ENCODE measurements around the gene MAL. TPM values are rescaled to one million over a fixed set of nuclear protein-coding genes. Genes with fewer than 3 reads are reported as not detected.

The MAL gene
- total RNA-seq, 4 donors from 2014 or later = 469 to 1,903 (median 516) TPM

- H3K4me1 ChIP-seq = peaks cover 30 to 84% (median 32%) of the 10 kb centered on the region in 3 donors
- no peak for DNase-seq
- TF ChIP-seq POLR2A (IDR thresholded peaks at IDR 0.05) = no peak
- no peak for TF ChIP-seq CTCF (IDR thresholded peaks at IDR 0.05)
- peak overlapping the region; percentile 32 to 70 (median 58) for H3K4me3 ChIP-seq
- H3K27ac ChIP-seq = peak overlapping the region in 3 of 4 donors; percentile 75 to 91 (median 90)
- intact Hi-C loops (cut with DNase I) = no loop called here
- no peaks in the 10 kb centered on the region for H3K9me3 ChIP-seq
- H3K36me3 ChIP-seq = no peaks in the 10 kb centered on the region
- WGBS, 2 donors = 71 to 73% methylated on average over 8 to 9 of the region's 9 CpGs
- peaks cover 0 to 86% (median 4%) of the 10 kb centered on the region in 4 donors for H3K27me3 ChIP-seq
Observed at GRCh38 chr2:95027369-95027720, 1.8 kb downstream of the MAL start.

GRCh38 chr2:95029898-95030341, 4.4 kb downstream of the MAL start:
- intact Hi-C loops (cut with DNase I) = no loop called here
- H3K27me3 ChIP-seq = peaks cover 0 to 74% (median 4%) of the 10 kb centered on the region in 4 donors

GRCh38 chr2:95030496-95030895, 5.0 kb downstream of the MAL start:
- TF ChIP-seq POLR2A (IDR thresholded peaks at IDR 0.05) (no peak), CTCF (IDR thresholded peaks at IDR 0.05) (no peak)
- intact Hi-C loops (cut with DNase I) = no loop called here
- Histone ChIP-seq H3K27me3 (peaks cover 0 to 68% (median 4%) of the 10 kb centered on the region in 4 donors), H3K4me3 (no peak overlapping the region), H3K9me3 (no peaks in the 10 kb centered on the region), H3K36me3 (no peaks in the 10 kb centered on the region), H3K4me1 (peaks cover 36 to 84% (median 45%) of the 10 kb centered on the region in 3 donors), H3K27ac (peak overlapping the region; percentile 61 to 91 (median 86))
- no CpG with 5 or more reads among the region's 5 CpGs for WGBS, 2 donors
- DNase-seq = no peak

More at GRCh38 chr2:95029898-95030341, 4.4 kb downstream of the MAL start:
- Histone ChIP-seq H3K36me3 (no peaks in the 10 kb centered on the region), H3K9me3 (no peaks in the 10 kb centered on the region), H3K4me1 (peaks cover 37 to 84% (median 42%) of the 10 kb centered on the region in 3 donors), H3K27ac (peak overlapping the region; percentile 61 to 91 (median 86)), H3K4me3 (no peak overlapping the region)
- DNase-seq = no peak
- 75 to 96% methylated on average over 3 of the region's 4 CpGs for WGBS, 2 donors
- TF ChIP-seq POLR2A (IDR thresholded peaks at IDR 0.05) = no peak
- TF ChIP-seq CTCF (IDR thresholded peaks at IDR 0.05) = no peak

- TF ChIP-seq POLR2A (IDR thresholded peaks at IDR 0.05) = no peak
- TF ChIP-seq CTCF (IDR thresholded peaks at IDR 0.05) = no peak
Observed at GRCh38 chr2:95031076-95031725, 5.7 kb downstream of the MAL start.

GRCh38 chr2:95031726-95032116, 6.2 kb downstream of the MAL start:
- no CpG with 5 or more reads among the region's 1 CpG for WGBS, 2 donors
- intact Hi-C loops (cut with DNase I) = no loop called here
- no peak for DNase-seq
- Histone ChIP-seq H3K27me3 (peaks cover 0 to 56% (median 2%) of the 10 kb centered on the region in 4 donors), H3K9me3 (no peaks in the 10 kb centered on the region), H3K27ac (peak overlapping the region; percentile 61 to 91 (median 86)), H3K4me1 (peaks cover 24 to 81% (median 41%) of the 10 kb centered on the region in 3 donors), H3K36me3 (no peaks in the 10 kb centered on the region), H3K4me3 (no peak overlapping the region)
- TF ChIP-seq CTCF (IDR thresholded peaks at IDR 0.05) = no peak
- no peak for TF ChIP-seq POLR2A (IDR thresholded peaks at IDR 0.05)

More at GRCh38 chr2:95031076-95031725, 5.7 kb downstream of the MAL start:
- Histone ChIP-seq H3K4me1 (peaks cover 29 to 84% (median 45%) of the 10 kb centered on the region in 3 donors), H3K4me3 (no peak overlapping the region), H3K9me3 (no peaks in the 10 kb centered on the region), H3K27ac (peak overlapping the region; percentile 61 to 91 (median 86)), H3K36me3 (no peaks in the 10 kb centered on the region), H3K27me3 (peaks cover 0 to 61% (median 4%) of the 10 kb centered on the region in 4 donors)
- DNase-seq = no peak
- WGBS, 2 donors = 20 to 54% methylated on average over 2 to 3 of the region's 7 CpGs
- intact Hi-C loops (cut with DNase I) = no loop called here

All from esophagus squamous epithelium (tissue), 5 donors.